GM19240 (cell line): ENCODE data around the gene SEC63.
A peak's percentile ranks its signal among the peaks of the same experiment; 100 is the strongest.
"Not testable (repeated sequence)": the region's sequence is repeated elsewhere in the genome, so short reads cannot be mapped to it uniquely, and the experiment has no call there.

ENCODE experiments used
- DNase-seq: peaks from one replicate; pipeline ENCODE4 v3.0.0; 2011; ENCODE audit warnings: low spot score; ENCODE audit not compliant: insufficient read length

SEC63 gene

DNA sequence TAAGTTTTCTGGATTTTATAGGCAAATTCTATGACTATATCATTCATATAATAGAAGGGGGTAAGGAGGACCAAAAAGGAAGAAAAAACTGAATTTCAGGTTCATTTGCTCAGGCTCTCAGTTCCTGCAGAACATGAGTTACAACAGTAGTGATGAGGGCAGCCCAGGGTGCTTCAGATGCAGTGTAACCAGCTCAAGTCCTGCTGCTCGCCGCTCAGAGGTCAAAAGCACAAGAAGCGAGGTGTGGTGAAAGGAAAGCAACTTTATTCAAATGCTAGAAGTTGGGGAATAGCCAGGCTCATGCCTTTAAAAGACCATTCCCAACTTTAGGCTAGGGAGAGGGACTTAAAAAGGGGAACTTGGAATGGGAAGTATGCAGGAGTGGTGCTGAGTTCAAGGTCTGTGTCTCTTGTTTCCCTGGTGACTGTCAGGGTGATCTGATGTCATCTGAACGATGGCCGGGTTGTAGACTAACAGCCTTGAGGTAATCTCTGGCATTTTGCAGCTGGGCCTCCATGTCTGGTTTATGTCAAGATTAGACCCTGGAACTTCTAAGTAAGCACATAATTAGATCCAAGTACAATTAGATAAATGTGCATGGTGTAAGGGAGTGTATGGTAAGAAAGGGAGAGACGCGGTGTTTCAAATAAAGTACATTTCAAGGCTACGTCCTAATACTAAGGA, 14.5 kb upstream of the SEC63 start:
- no peak for DNase-seq

DNA sequence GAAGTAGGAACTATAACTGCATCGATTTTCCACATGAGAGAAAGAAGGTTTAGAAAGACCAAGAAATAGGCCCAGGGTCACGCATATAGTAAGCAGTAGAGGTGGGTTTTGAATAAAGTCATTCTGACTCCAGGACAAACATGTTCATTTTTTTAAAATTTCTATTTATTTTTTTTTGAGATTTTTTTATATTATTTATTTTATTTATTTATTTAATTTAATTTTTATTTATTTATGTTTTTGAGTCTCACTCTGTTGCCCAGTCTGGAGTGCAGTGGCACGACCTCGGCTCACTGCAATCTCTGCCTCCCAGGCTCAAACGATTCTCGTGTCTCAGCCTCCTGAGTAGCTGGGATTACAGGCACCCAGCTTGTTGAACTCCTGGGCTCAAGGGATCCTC, 13.2 kb upstream of the SEC63 start:
- no peak for DNase-seq

DNA sequence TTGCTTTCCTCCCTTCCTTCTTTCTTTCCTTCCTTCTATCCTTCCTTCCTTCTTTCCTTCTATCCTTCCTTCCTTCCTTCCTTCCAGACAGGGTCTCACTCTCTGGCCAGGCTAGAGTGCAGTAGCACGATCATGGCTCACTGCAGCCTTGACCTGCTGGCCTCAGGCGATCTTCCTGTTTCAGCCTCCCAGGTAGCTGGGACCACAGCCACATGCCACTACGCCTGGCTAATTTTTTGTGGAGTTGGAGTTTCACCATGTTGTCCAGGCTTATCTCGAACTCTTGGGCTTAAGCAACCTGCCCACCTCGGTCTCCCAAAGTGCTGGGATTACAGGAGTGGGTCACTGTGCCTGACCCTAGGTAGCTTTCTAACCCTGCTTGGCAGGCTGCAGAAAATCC, 12.2 kb upstream of the SEC63 start:
- no peak for DNase-seq

DNA sequence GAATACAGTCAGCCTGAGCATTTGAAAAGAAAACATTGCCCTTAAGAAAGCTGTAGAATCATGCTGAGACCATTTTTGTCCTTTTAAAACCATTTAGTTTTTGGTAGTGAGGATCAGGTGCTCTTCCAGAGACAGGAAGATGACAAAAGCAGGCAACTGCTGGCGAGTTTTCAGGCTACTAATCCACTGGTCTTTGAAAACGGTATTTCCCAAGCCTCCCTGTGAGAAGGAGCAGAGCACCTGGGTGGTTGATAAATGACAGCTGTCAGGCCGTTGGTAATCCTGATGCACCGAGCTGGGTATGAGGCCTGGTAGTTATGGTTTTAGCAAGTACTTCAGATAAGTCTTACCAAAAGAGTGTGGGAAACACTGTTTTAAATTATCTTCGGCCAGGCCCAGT, 10.1 kb upstream of the SEC63 start:
- no peak for DNase-seq

DNA sequence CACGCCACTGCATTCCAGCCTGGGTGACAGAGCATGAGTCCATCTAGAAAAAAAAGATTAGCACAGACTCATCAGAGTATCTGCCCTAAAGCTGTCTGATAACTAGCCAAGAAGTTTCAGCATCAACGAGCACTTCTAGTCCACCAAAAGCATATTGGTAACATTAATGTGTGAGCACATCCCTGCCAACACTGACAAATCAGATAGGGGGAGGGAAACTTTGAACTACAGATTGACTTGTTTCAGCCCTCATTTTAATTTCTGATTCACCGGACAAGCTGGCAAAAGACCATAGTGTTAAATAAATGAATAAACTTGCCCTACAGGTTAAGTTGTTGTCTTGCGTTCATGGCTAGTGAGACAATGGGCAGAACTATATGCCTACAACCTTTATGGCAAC, 7.7 kb upstream of the SEC63 start:
- DNase-seq: no peak

DNA sequence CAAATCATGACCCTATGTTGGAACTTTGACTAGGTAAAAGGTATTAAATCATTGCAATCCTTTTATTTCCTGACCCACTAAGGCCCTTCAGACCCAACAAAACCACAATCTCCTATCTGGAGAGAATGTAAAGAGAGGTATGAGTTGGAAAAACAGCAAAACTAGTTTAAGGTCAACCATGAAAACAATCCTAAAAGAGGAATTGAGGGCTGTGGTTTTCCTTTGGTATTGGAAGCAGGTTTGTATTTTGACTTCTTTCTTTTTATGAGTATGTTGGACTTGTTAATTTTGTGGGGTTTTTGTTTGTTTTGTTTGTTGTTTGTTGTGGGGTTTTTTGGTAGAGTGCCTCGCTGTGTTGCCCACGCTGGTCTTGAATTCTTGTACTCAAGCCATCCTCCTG, 4.7 kb upstream of the SEC63 start:
- no peak for DNase-seq

DNA sequence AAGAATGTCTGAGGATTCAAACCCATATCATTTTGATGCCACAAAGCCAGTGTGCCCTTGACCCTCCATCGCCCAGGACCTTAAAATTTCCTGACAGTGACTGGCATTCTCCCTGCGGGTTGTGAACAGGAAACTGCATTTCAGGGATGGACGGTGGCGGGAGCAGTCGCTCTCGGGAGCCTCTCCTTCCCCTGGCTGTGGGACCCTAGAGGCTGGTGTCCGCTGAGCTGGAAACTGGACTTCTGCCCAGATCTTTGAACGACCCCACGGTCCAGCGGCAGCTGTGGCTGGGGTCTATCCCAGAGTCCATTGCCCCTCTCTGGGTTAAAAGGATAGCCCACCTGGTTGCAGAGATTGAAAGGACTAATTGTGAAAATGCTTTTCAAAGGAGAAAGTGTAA, 1.4 kb upstream of the SEC63 start:
- no peak for DNase-seq

DNA sequence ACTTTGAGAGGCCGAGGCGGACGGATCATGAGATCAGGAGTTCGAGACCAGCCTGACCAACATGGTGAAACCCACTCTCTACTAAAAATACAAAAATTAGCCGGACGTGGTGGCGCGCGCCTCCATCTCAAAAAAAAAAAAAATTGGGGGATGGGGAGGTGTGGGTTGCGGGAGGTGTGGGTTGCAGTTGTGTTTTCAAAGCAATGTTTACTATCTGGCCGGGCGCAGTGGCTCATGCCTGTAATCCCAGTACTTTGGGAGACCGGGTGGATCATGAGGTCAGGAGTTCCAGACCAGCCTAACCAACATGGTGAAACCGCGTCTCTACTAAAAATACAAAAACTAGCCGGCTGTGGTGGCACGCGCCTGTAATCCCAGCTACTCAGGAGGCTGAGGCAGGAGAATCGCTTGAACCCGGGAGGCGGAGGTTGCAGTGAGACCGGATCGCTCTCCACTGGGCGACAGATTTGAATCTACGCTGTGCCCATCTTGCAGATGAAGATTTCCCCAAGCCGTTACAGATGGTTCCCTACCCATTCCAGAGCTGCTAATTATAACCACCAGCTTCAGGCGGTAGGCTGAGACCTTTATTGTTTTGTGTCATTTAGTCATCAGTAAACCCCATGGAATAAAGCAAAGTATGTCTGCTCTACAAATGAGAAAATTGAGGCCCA, 818 bp upstream of the SEC63 start:
- not testable (repeated sequence) for DNase-seq

DNA sequence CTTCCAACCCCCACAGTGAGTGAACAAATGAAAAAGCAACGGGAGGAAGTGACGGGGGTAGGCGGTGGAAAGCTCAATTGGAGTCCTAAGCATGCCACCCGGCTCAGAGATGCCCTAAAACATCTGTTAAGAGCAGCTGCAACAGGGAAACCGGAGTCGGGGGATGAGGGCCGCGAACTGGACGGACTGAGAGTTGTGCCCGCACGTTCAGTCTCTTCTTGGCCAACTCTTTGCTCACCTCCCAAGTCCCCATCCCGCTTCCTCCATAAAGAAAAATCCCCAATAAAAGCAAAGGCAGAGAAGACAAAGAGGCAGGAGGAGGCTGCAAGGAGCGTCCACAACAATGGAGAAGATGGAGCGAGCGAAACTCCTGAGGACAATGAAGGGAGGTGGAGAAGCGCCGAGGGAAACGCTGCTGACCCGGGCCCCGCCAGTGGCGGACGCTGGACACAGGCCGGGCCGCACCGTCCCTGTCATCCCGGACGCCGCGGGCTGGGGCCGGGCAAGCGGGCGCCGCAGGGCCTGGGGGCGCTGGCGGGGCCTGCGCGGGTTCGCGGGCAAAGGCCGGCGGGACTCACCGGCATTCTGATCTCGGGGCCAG, 600 bp downstream of the SEC63 start:
- peak; percentile 60 for DNase-seq

DNA sequence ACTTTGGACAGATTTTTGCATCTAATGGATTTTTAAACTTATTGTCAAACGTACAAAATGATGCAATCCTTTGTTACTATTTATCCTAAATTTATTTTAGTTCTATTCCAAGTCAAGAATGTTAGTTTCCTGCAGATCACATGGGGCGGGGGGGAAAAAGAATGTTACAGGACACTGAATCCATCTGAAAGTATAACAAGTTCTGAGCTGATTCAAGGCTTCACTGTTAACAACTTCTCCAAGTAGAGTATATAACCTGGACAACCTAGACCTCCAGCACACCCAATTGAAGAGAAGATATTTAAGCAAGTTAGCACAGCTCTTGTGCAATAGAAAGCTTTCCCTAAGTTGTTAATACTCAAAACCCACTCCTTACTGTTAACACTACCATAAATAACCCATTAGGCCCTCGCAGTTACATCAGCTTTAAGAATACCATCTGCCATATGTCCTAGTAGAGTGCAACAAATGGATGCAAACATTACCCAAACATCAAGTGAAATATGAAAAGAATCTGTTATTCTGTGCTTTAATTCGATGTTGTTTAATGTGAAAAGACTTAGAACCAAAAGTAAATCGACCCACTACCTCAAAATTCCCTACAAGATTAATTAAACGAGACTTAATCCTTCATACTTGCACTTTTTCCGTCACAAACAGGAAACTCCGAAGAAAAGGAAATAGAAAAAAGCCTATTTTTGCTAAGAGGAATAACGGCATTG, 1.3 kb downstream of the SEC63 start:
- DNase-seq: no peak

DNA sequence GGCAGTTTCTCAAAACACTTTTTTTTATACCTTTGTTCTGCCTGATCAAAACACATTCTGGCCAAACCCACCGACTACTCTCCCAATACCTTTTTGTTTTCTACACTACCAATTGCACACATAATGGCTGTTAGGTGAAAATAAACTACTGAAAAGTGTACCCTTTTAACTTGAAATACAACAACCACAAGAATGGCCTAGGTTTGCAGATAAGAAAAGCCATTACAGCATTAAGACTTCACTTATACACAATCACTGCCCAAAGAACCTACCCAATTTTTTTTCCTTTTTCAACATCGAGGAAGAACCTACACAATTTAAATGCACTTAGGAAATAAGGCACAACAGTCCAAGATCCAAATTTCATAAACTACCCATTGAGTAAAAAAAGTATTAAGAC, 1.8 kb downstream of the SEC63 start:
- DNase-seq: no peak

DNA sequence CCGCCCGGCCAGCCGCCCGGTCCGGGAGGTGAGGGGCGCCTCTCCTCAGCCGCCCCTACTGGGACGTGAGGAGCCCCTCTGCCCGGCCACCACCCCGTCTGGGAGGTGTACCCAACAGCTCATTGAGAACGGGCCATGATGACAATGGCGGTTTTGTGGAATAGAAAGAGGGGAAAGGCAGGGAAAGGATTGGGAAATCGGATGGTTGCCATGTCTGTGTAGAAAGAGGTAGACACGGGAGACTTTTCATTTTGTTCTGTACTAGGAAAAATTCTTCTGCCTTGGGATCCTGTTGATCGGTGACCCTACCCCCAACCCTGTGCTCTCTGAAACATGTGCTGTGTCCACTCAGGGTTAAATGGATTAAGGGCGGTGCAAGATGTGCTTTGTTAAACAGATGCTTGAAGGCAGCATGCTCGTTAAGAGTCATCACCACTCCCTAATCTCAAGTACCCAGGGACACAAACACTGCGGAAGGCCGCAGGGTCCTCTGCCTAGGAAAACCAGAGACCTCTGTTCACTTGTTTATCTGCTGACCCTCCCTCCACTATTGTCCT, 4.1 kb downstream of the SEC63 start:
- DNase-seq: not testable (repeated sequence)

DNA sequence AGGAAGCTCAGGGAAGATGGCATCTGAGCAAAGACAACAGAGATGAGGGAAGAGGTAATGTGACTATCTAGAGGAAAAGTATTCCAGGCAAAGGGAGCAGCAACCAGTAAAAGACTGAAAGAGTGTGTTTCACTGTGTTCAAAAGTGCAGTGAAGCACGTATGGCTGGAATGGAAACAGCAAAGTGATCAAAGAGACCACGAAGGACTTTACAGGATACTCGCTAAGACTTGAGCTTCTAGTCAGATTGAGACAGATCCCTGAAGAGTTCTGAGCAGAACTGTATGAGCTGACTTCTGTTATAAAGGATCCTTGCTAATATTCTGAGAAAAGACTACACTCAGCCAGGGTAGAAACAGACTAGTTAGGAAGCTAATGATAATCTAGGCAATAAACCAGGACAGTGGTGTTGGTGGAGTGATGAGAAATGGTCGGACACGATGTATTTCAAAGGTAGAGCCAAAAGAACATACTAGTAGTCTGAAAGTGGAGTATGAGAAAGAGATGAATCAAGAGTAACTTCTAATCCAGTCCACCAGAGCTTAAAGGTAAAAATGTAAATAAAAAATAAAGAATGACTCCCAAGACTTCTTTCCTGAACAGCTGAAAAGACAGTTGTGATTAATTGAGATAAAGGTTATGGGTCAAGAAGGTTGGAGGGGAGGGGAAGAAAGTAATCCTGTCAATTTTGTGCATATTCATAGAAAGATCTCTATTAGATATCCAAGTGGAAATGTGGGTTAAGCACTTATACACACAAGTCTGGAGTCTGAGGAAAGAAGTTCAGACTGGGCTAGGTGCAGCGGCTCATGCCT, 14.2 kb downstream of the SEC63 start:
- no peak for DNase-seq

DNA sequence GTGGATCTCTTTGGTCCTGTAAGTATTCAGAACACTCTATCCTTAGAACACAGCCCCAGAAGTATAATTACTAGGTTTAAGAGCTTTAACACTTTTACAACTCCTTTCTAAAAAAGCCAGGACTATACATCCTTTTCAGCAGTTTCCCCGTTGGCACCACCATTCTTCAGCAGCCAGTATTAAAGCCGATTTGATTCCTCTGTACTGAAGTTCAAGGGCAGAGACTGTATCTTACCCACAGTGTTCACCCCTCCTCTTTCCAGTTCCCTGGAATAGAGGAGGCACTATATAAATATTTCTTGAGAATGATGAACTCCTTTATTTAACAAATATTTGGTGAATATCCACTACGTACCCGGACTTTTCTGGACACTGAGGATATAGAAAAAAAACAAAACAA, 15.9 kb downstream of the SEC63 start:
- DNase-seq: no peak

DNA sequence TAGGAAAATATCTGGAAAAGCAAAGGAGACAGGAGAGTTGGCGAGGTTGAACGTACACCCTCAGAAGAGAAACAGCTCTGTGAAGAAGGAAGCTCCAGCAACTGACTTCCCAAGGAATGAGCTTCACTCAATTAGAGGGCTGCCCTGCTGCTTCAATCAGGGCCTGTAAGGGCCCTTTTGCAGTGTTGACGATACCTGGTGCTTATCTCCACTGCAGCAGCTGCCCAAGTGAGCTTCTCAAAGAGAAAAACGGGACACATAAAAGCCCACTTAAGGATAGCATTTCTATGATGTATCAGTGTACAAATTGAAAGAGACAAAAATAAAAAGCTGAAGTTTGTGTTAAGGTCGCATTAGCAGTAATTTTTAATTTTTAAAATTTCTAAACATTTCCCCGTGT, 16.4 kb downstream of the SEC63 start:
- DNase-seq: no peak

DNA sequence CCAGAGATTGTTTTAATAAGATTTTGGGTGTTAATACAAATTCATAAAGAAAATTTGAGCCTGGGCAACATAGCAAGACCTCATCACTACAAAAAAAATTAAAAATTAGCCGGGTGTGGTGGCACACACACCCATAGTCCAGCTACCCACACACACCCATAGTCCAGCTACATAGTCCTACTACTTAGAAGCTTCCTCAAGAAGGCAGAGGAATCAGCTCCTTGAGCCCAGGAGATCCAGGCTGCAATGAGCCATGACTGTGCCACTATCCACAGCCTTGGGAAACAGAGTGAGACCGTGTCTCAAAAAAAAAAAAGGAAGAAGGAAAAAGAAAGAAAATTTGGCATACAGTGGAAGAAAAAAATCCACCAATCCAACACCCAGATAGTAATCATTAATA, 16.8 kb downstream of the SEC63 start:
- DNase-seq: no peak

DNA sequence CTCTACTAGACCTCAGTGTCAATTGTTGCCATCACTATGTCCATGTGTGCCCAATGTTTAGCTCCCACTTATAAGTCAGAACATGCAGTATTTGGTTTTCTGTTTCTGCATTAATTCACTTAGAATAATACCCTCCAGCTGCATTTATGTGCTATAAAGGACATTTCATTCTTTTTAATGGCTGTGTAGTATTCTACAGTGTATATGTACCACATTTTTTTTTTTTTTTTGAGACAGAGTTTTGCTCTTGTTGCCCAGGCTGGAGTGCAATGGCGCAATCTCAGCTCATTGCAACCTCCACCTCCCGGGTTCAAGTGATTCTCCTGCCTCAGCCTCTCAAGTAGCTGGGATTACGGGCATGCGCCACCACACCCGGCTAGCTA, 21.1 kb downstream of the SEC63 start:
- not testable (repeated sequence) for DNase-seq

DNA sequence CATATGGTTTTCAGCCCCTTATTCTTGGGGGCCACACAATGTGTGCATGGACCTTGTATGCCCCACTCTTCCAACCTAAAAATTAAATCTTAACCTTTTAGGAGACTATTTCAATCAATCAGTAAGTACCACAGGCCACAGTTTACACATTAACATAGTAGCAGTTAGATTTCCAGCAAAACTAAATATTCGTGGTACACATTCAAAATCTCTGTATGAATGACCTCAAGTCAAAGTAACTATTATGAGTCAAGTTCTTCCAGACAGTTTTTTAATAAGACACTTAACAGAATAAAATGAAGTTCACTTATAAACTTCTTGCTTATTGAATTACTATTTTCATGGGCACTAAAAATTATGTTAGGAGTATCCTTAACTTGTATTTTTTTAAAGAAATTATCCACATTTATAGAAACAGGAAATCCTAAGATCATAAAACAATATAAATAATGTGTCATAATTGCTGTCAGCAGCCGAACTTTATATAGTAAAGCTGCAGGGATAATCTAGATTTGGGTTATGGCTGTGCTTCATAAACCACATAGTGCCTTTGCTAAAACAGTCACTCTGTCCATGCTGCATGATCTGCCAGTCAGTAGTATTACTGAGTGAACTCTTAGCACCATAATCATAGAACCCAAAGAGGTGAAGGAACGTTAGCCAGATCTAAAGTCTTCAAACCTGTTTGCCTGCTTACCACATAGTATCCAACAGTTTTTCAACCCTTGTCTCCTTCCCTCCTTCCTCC, 21.7 kb downstream of the SEC63 start:
- no peak for DNase-seq

DNA sequence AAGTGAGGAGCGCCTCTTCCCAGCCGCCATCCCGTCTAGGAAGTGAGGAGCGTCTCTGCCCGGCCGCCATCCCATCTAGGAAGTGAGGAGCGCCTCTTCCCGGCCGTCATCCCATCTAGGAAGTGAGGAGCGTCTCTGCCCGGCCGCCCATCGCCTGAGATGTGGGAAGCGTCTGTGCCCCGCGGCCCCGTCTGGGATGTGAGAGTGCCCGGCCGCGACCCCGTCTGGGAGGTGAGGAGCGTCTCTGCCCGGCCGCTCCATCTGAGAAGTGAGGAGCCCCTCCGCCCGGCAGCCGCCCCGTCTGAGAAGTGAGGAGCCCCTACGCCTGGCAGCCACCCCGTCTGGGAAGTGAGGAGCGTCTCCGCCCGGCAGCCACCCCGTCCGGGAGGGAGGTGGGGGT, 23.8 kb downstream of the SEC63 start:
- DNase-seq: not testable (repeated sequence)

DNA sequence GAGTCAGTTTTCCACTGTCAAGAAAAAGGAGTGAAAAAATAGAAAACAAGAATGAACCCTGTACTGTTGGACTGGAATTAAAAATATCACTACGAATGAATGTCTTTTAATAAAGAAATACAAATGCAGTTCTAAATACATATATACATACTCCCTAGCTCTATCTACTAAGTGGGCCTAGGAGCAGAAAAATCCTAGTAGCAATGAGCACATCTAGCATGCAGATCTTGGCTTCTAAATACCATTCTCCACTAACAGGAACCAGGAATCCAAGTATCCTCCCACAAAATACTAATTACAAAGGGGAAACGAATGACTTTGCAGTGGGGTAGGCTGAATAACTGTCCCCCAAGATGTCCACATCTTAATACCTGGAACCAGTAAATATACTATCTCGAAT, 25.4 kb downstream of the SEC63 start:
- no peak for DNase-seq
